Measurements from ENCODE around the gene LRTM1.

LRTM1 gene

GRCh38 chr3:54935869-54936268, 8.0 kb upstream of the LRTM1 start:
- no peaks in the 10 kb centered on the region for H3K36me3 ChIP-seq (ENCODE audit: control insufficient read depth, insufficient read depth, low read length)
- H3K27me3 ChIP-seq (ENCODE audit: control insufficient read depth, insufficient read depth, low read length), result no peaks in the 10 kb centered on the region
- H3K9ac ChIP-seq (ENCODE audit: low read length), result no peak overlapping the region
- no peaks in the 10 kb centered on the region for H3K4me1 ChIP-seq (ENCODE audit: control insufficient read depth, insufficient read depth, low read length)
- H3K4me3 ChIP-seq (ENCODE audit: low read length), result no peak overlapping the region
- H3K27ac ChIP-seq (ENCODE audit: low read depth, low read length), result no peak overlapping the region

- H3K27ac ChIP-seq (ENCODE audit: low read depth, low read length), result no peak overlapping the region
- no peak overlapping the region for H3K4me3 ChIP-seq (ENCODE audit: low read length)
- H3K4me1 ChIP-seq (ENCODE audit: control insufficient read depth, insufficient read depth, low read length), result no peaks in the 10 kb centered on the region
- no peaks in the 10 kb centered on the region for H3K36me3 ChIP-seq (ENCODE audit: control insufficient read depth, insufficient read depth, low read length)
- no peaks in the 10 kb centered on the region for H3K27me3 ChIP-seq (ENCODE audit: control insufficient read depth, insufficient read depth, low read length)
- no peak overlapping the region for H3K9ac ChIP-seq (ENCODE audit: low read length)
These were observed 4.7 kb upstream of the LRTM1 start for GRCh38 chr3:54932606-54933005.

- Histone ChIP-seq H3K27ac (ENCODE audit: low read depth, low read length) (no peak overlapping the region), H3K4me3 (ENCODE audit: low read length) (no peak overlapping the region)
These were observed 3.3 kb upstream of the LRTM1 start for GRCh38 chr3:54931182-54931581.

GRCh38 chr3:54918516-54918915, 9.3 kb downstream of the LRTM1 start:
- Histone ChIP-seq H3K27me3 (ENCODE audit: control insufficient read depth, insufficient read depth, low read length) (no peaks in the 10 kb centered on the region), H3K27ac (ENCODE audit: low read depth, low read length) (no peak overlapping the region), H3K4me1 (ENCODE audit: control insufficient read depth, insufficient read depth, low read length) (no peaks in the 10 kb centered on the region), H3K9ac (ENCODE audit: low read length) (no peak overlapping the region), H3K36me3 (ENCODE audit: control insufficient read depth, insufficient read depth, low read length) (no peaks in the 10 kb centered on the region), H3K4me3 (ENCODE audit: low read length) (no peak overlapping the region)

More at GRCh38 chr3:54931182-54931581, 3.3 kb upstream of the LRTM1 start:
- H3K9ac ChIP-seq (ENCODE audit: low read length), result no peak overlapping the region
- no peaks in the 10 kb centered on the region for H3K27me3 ChIP-seq (ENCODE audit: control insufficient read depth, insufficient read depth, low read length)
- no peaks in the 10 kb centered on the region for H3K4me1 ChIP-seq (ENCODE audit: control insufficient read depth, insufficient read depth, low read length)
- no peaks in the 10 kb centered on the region for H3K36me3 ChIP-seq (ENCODE audit: control insufficient read depth, insufficient read depth, low read length)

GRCh38 chr3:54917862-54918261, 10.0 kb downstream of the LRTM1 start:
- no peaks in the 10 kb centered on the region for H3K36me3 ChIP-seq (ENCODE audit: control insufficient read depth, insufficient read depth, low read length)
- H3K27ac ChIP-seq (ENCODE audit: low read depth, low read length), result no peak overlapping the region
- no peaks in the 10 kb centered on the region for H3K4me1 ChIP-seq (ENCODE audit: control insufficient read depth, insufficient read depth, low read length)
- no peak overlapping the region for H3K4me3 ChIP-seq (ENCODE audit: low read length)
- no peak overlapping the region for H3K9ac ChIP-seq (ENCODE audit: low read length)
- no peaks in the 10 kb centered on the region for H3K27me3 ChIP-seq (ENCODE audit: control insufficient read depth, insufficient read depth, low read length)

- H3K27ac ChIP-seq (ENCODE audit: low read depth, low read length), result no peak overlapping the region
- no peak overlapping the region for H3K4me3 ChIP-seq (ENCODE audit: low read length)
- H3K9ac ChIP-seq (ENCODE audit: low read length), result no peak overlapping the region
- H3K4me1 ChIP-seq (ENCODE audit: control insufficient read depth, insufficient read depth, low read length), result no peaks in the 10 kb centered on the region
- H3K36me3 ChIP-seq (ENCODE audit: control insufficient read depth, insufficient read depth, low read length), result no peaks in the 10 kb centered on the region
- no peaks in the 10 kb centered on the region for H3K27me3 ChIP-seq (ENCODE audit: control insufficient read depth, insufficient read depth, low read length)
These were observed 10.7 kb downstream of the LRTM1 start for GRCh38 chr3:54917174-54917573.

GRCh38 chr3:54916732-54917131, 11.1 kb downstream of the LRTM1 start:
- Histone ChIP-seq H3K9ac (ENCODE audit: low read length) (no peak overlapping the region), H3K4me3 (ENCODE audit: low read length) (no peak overlapping the region), H3K4me1 (ENCODE audit: control insufficient read depth, insufficient read depth, low read length) (no peaks in the 10 kb centered on the region), H3K27me3 (ENCODE audit: control insufficient read depth, insufficient read depth, low read length) (no peaks in the 10 kb centered on the region), H3K27ac (ENCODE audit: low read depth, low read length) (no peak overlapping the region), H3K36me3 (ENCODE audit: control insufficient read depth, insufficient read depth, low read length) (no peaks in the 10 kb centered on the region)

- Histone ChIP-seq H3K27ac (ENCODE audit: low read depth, low read length) (no peak overlapping the region), H3K4me3 (ENCODE audit: low read length) (no peak overlapping the region), H3K27me3 (ENCODE audit: control insufficient read depth, insufficient read depth, low read length) (no peaks in the 10 kb centered on the region), H3K4me1 (ENCODE audit: control insufficient read depth, insufficient read depth, low read length) (no peaks in the 10 kb centered on the region), H3K9ac (ENCODE audit: low read length) (no peak overlapping the region), H3K36me3 (ENCODE audit: control insufficient read depth, insufficient read depth, low read length) (no peaks in the 10 kb centered on the region)
These were observed 11.9 kb downstream of the LRTM1 start for GRCh38 chr3:54915976-54916375.

- H3K9ac ChIP-seq (ENCODE audit: low read length), result no peak overlapping the region
These were observed 12.7 kb downstream of the LRTM1 start for GRCh38 chr3:54915181-54915580.

GRCh38 chr3:54914180-54914579, 13.7 kb downstream of the LRTM1 start:
- H3K36me3 ChIP-seq (ENCODE audit: control insufficient read depth, insufficient read depth, low read length), result no peaks in the 10 kb centered on the region
- no peak overlapping the region for H3K9ac ChIP-seq (ENCODE audit: low read length)

More at GRCh38 chr3:54915181-54915580, 12.7 kb downstream of the LRTM1 start:
- H3K36me3 ChIP-seq (ENCODE audit: control insufficient read depth, insufficient read depth, low read length), result no peaks in the 10 kb centered on the region
- no peak overlapping the region for H3K4me3 ChIP-seq (ENCODE audit: low read length)
- H3K4me1 ChIP-seq (ENCODE audit: control insufficient read depth, insufficient read depth, low read length), result no peaks in the 10 kb centered on the region
- no peaks in the 10 kb centered on the region for H3K27me3 ChIP-seq (ENCODE audit: control insufficient read depth, insufficient read depth, low read length)
- H3K27ac ChIP-seq (ENCODE audit: low read depth, low read length), result no peak overlapping the region

GRCh38 chr3:54909191-54909590, 18.7 kb downstream of the LRTM1 start:
- no peaks in the 10 kb centered on the region for H3K27me3 ChIP-seq (ENCODE audit: control insufficient read depth, insufficient read depth, low read length)
- no peaks in the 10 kb centered on the region for H3K4me1 ChIP-seq (ENCODE audit: control insufficient read depth, insufficient read depth, low read length)
- H3K36me3 ChIP-seq (ENCODE audit: control insufficient read depth, insufficient read depth, low read length), result no peaks in the 10 kb centered on the region
- no peak overlapping the region for H3K9ac ChIP-seq (ENCODE audit: low read length)
- H3K27ac ChIP-seq (ENCODE audit: low read depth, low read length), result no peak overlapping the region
- H3K4me3 ChIP-seq (ENCODE audit: low read length), result no peak overlapping the region

More at GRCh38 chr3:54914180-54914579, 13.7 kb downstream of the LRTM1 start:
- Histone ChIP-seq H3K27me3 (ENCODE audit: control insufficient read depth, insufficient read depth, low read length) (no peaks in the 10 kb centered on the region), H3K4me3 (ENCODE audit: low read length) (no peak overlapping the region), H3K27ac (ENCODE audit: low read depth, low read length) (no peak overlapping the region), H3K4me1 (ENCODE audit: control insufficient read depth, insufficient read depth, low read length) (no peaks in the 10 kb centered on the region)

GRCh38 chr3:54906763-54907162, 21.1 kb downstream of the LRTM1 start:
- no peaks in the 10 kb centered on the region for H3K4me1 ChIP-seq (ENCODE audit: control insufficient read depth, insufficient read depth, low read length)
- no peaks in the 10 kb centered on the region for H3K27me3 ChIP-seq (ENCODE audit: control insufficient read depth, insufficient read depth, low read length)
- no peaks in the 10 kb centered on the region for H3K36me3 ChIP-seq (ENCODE audit: control insufficient read depth, insufficient read depth, low read length)
- H3K9ac ChIP-seq (ENCODE audit: low read length), result no peak overlapping the region
- H3K27ac ChIP-seq (ENCODE audit: low read depth, low read length), result no peak overlapping the region
- no peak overlapping the region for H3K4me3 ChIP-seq (ENCODE audit: low read length)

- Histone ChIP-seq H3K27ac (ENCODE audit: low read depth, low read length) (no peak overlapping the region), H3K4me3 (ENCODE audit: low read length) (no peak overlapping the region), H3K9ac (ENCODE audit: low read length) (no peak overlapping the region), H3K36me3 (ENCODE audit: control insufficient read depth, insufficient read depth, low read length) (no peaks in the 10 kb centered on the region), H3K27me3 (ENCODE audit: control insufficient read depth, insufficient read depth, low read length) (no peaks in the 10 kb centered on the region), H3K4me1 (ENCODE audit: control insufficient read depth, insufficient read depth, low read length) (peaks cover 2% of the 10 kb centered on the region)
These were observed 21.9 kb downstream of the LRTM1 start for GRCh38 chr3:54905920-54906319.
